H1 (cell line): ENCODE data around the gene CDCP1. TPM values are rescaled to one million over a fixed set of nuclear protein-coding genes. Genes with fewer than 3 reads are reported as not detected.

Experiments
- CTCF ChIA-PET: fragments of 300-600 bp; sonication (Branson Sonifier 250); formaldehyde crosslinking; loops from one replicate; lab custom pipeline; 2021; ENCODE audit not compliant: partially characterized antibody; lab: Charles Lee
- POLR2A ChIA-PET: fragments of 300-600 bp; sonication (Branson Sonifier 250); formaldehyde crosslinking; loops from one replicate; lab custom pipeline; 2021; ENCODE audit warnings: inconsistent platforms; ENCODE audit not compliant: partially characterized antibody; lab: Charles Lee
- DNase-seq, 2 experiments: peaks; one replicate each; pipeline versions ENCODE4 v3.0.0 to v3.0.0-alpha.2; 2010 to 2022; ENCODE audit warnings: low spot score in 2 of 2, low read depth in 1 of 2, mixed read lengths in 1 of 2
- FAIRE-seq: peaks from 2 replicates; lab custom pipeline; 2011; peaks lifted over from hg19 to GRCh38; lab: Jason Lieb, UNC
- H2AFZ ChIP-seq: 2 replicates; pipeline ENCODE4 v1.8.1; 2012; ENCODE audit warnings: low read length, inconsistent platforms
- H2AK5ac ChIP-seq: 2 replicates; pipeline ENCODE4 v1.6.1; 2013; ENCODE audit warnings: low read depth, low read length
- H2BK120ac ChIP-seq: replicated peaks from 2 replicates; pipeline ENCODE3; 2013; ENCODE audit warnings: low read depth, low read length, inconsistent platforms
- H2BK12ac ChIP-seq: 2 replicates; pipeline ENCODE4 v1.6.1; 2013; ENCODE audit warnings: low read depth, low read length
- H2BK15ac ChIP-seq: 2 replicates; pipeline ENCODE4 v1.6.1; 2013; ENCODE audit warnings: low read length
- H2BK20ac ChIP-seq: 2 replicates; pipeline ENCODE4 v1.6.1; 2013; ENCODE audit warnings: low read length
- H2BK5ac ChIP-seq: 2 replicates; pipeline ENCODE4 v1.6.1; 2013; ENCODE audit warnings: low read depth, low read length
- H3K14ac ChIP-seq: 2 replicates; pipeline ENCODE4 v1.6.1; 2013; ENCODE audit warnings: inconsistent platforms; ENCODE audit not compliant: insufficient read length
- H3K18ac ChIP-seq: 2 replicates; pipeline ENCODE4 v1.6.1; 2013; ENCODE audit warnings: low read length; ENCODE audit errors: extremely low read depth
- H3K23ac ChIP-seq: 2 replicates; pipeline ENCODE4 v1.6.1; 2013; ENCODE audit warnings: inconsistent platforms; ENCODE audit not compliant: insufficient read length
- H3K23me2 ChIP-seq: 2 replicates; pipeline ENCODE4 v1.6.1; 2013; ENCODE audit warnings: low read depth, low read length
- H3K27ac ChIP-seq: 2 replicates; pipeline ENCODE4 v1.6.1; 2011; ENCODE audit warnings: low read depth, low read length, inconsistent platforms
- H3K27me3 ChIP-seq, 4 experiments: replicated peaks in 1 of 4; 1 replicate in 1 of 4; 2 replicates in 3 of 4; pipeline versions ENCODE4 v1.6.1 to v1.8.1; 2011 to 2013; ENCODE audit warnings: low read length in 3 of 4, mild to moderate bottlenecking in 3 of 4, inconsistent platforms in 2 of 4, mixed read lengths in 2 of 4, moderate library complexity in 1 of 4; ENCODE audit not compliant: control insufficient read depth in 3 of 4, insufficient read depth in 3 of 4; ENCODE audit errors: extremely low read depth in 1 of 4
- H3K36me3 ChIP-seq, 4 experiments: 2 replicates each; pipeline versions ENCODE4 v1.6.1 to v1.8.1; 2011 to 2013; ENCODE audit warnings: mild to moderate bottlenecking in 4 of 4, low read length in 3 of 4, moderate library complexity in 2 of 4, control low read depth in 1 of 4, inconsistent platforms in 1 of 4; ENCODE audit not compliant: insufficient read depth in 4 of 4, control insufficient read depth in 2 of 4
- H3K4ac ChIP-seq: replicated peaks from 2 replicates; pipeline ENCODE3; 2013; ENCODE audit warnings: low read length, low read depth, mixed read lengths, inconsistent platforms; ENCODE audit not compliant: insufficient read length
- H3K4me1 ChIP-seq, 4 experiments: replicated peaks in 1 of 4; 1 replicate in 1 of 4; 2 replicates in 3 of 4; pipeline versions ENCODE4 v1.6.1 to v1.8.1; 2011 to 2013; ENCODE audit warnings: low read length in 3 of 4, inconsistent platforms in 2 of 4, mixed read lengths in 1 of 4; ENCODE audit not compliant: insufficient read depth in 4 of 4, control insufficient read depth in 3 of 4
- H3K4me2 ChIP-seq, 2 experiments: 2 replicates each; pipeline versions ENCODE4 v1.6.1 to v1.8.1; 2011 to 2013; ENCODE audit warnings: low read depth in 2 of 2, low read length in 2 of 2, control low read depth in 1 of 2, inconsistent platforms in 1 of 2, mild to moderate bottlenecking in 1 of 2; ENCODE audit not compliant: insufficient read depth in 1 of 2
- H3K4me3 ChIP-seq, 4 experiments: fragments of 200-600, 300-600 bp in 1 of 4; sonication (generic), shearing (Covaris generic), sonication (Bioruptor Twin) in 1 of 4; 2 replicates each; pipeline versions ENCODE4 v1.5.1 to v1.8.1; 2011 to 2016; ENCODE audit warnings: low read length in 4 of 4, low read depth in 3 of 4, control low read depth in 2 of 4, inconsistent platforms in 2 of 4, mild to moderate bottlenecking in 2 of 4, mixed read lengths in 1 of 4, moderate library complexity in 1 of 4; ENCODE audit not compliant: insufficient read depth in 2 of 4; ENCODE audit errors: extremely low read depth in 1 of 4
- H3K56ac ChIP-seq: replicated peaks from 2 replicates; pipeline ENCODE3; 2013; ENCODE audit warnings: low read depth, mild to moderate bottlenecking, mixed read lengths, low read length, inconsistent platforms; ENCODE audit not compliant: insufficient read length
- H3K79me1 ChIP-seq: 2 replicates; pipeline ENCODE4 v1.6.1; 2013; ENCODE audit warnings: low read depth, low read length, control low read depth
- H3K79me2 ChIP-seq, 2 experiments: 2 replicates each; pipeline versions ENCODE4 v1.6.1 to v1.8.1; 2012 to 2013; ENCODE audit warnings: low read length in 2 of 2, mild to moderate bottlenecking in 2 of 2, inconsistent platforms in 1 of 2; ENCODE audit not compliant: insufficient read depth in 2 of 2, control insufficient read depth in 1 of 2
- H3K9ac ChIP-seq, 4 experiments: replicated peaks in 1 of 4; 1 replicate in 1 of 4; 2 replicates in 3 of 4; pipeline versions ENCODE4 v1.6.1 to v1.8.1; 2011 to 2013; ENCODE audit warnings: low read depth in 3 of 4, low read length in 3 of 4, control low read depth in 2 of 4, mild to moderate bottlenecking in 2 of 4, moderate library complexity in 2 of 4, inconsistent platforms in 1 of 4; ENCODE audit errors: extremely low read depth in 1 of 4
- H3K9me3 ChIP-seq, 2 experiments: 2 replicates each; pipeline versions ENCODE4 v1.6.1 to v1.8.1; 2012 to 2013; ENCODE audit warnings: mild to moderate bottlenecking in 2 of 2, moderate library complexity in 2 of 2, control low read depth in 1 of 2, inconsistent platforms in 1 of 2, low read depth in 1 of 2, low read length in 1 of 2, mixed read lengths in 1 of 2; ENCODE audit not compliant: insufficient read depth in 2 of 2
- H4K20me1 ChIP-seq, 2 experiments: replicated peaks in 1 of 2; 2 replicates each; pipeline versions ENCODE3 to v1.8.1; 2011 to 2013; ENCODE audit warnings: inconsistent platforms in 2 of 2, low read length in 2 of 2, mild to moderate bottlenecking in 1 of 2; ENCODE audit not compliant: insufficient read depth in 2 of 2, control insufficient read depth in 1 of 2
- H4K5ac ChIP-seq: 2 replicates; pipeline ENCODE4 v1.6.1; 2013; ENCODE audit warnings: low read length, low read depth, mixed read lengths, inconsistent platforms; ENCODE audit not compliant: insufficient read length
- H4K8ac ChIP-seq: 2 replicates; pipeline ENCODE4 v1.8.0; 2013; ENCODE audit warnings: mild to moderate bottlenecking, moderate library complexity, low read length, inconsistent platforms; ENCODE audit not compliant: insufficient read depth; ENCODE audit errors: extremely low read depth
- H4K91ac ChIP-seq: replicated peaks from 2 replicates; pipeline ENCODE3; 2013; ENCODE audit warnings: low read length, mixed read lengths, inconsistent platforms; ENCODE audit not compliant: insufficient read length
- CREB1 ChIP-seq: IDR thresholded peaks from 2 replicates; pipeline ENCODE4 v1.6.1; 2012; ENCODE audit warnings: inconsistent platforms
- WGBS, 2 experiments: shearing (Covaris generic) in 1 of 2; methylation state at CpG; one replicate each; pipeline versions ENCODE4 v1.1.6 to v1.1.7; 2013 to 2015; ENCODE audit warnings: low lambda C conversion rate in 2 of 2, mixed read lengths in 2 of 2, inconsistent platforms in 1 of 2, low coverage in 1 of 2, missing lambda C conversion rate in 1 of 2; ENCODE audit not compliant: insufficient replicate concordance in 2 of 2, insufficient coverage in 1 of 2, insufficient read length in 1 of 2; ENCODE audit errors: extremely low coverage in 1 of 2, missing lambda C conversion rate in 1 of 2; 5-methylcytosine and 5-hydroxymethylcytosine counted together
- polyA plus RNA-seq, 7 experiments: library from polyadenylated mRNA; depleted of rRNA in 3 of 7; stranded (reverse) in 5 of 7; unstranded in 2 of 7; fragments of >200 nt in 5 of 7; fragments of 200-250 nt in 2 of 7; gene quantifications; 1 replicate in 5 of 7; 2 replicates in 1 of 7; 4 replicates in 1 of 7; pipeline versions ENCODE4 v1.2.1 to v1.2.3, GENCODE V29; 2011 to 2013; ENCODE audit warnings: missing spikeins in 2 of 7, mixed read lengths in 2 of 7
- total RNA-seq: library from RNA; stranded (reverse); fragmentation: NEBNext Ultra II Directional; extraction: Animal tissue kit (Norgen Biotek cat#: 25700); gene quantifications from 2 replicates; pipeline ENCODE4 v1.2.1, GENCODE V29; 2021
- TF ChIP-seq, protein P1 (sequence below), 3 experiments: IDR thresholded peaks; 1 replicate in 2 of 3; 2 replicates in 1 of 3; pipeline versions ENCODE4 v1.5.1 to v1.6.1; 2011; ENCODE audit warnings: low read length in 3 of 3, mild to moderate bottlenecking in 3 of 3, inconsistent platforms in 2 of 3, low read depth in 1 of 3, moderate library complexity in 1 of 3; ENCODE audit not compliant: insufficient read depth in 1 of 3; ENCODE audit errors: control extremely low read depth in 1 of 3

CDCP1 gene
- total and polyA plus RNA-seq, 2 of the 8 experiments (the other 6 are each of a cell fraction or from before 2014, with no cell fraction given) = 10.0 to 23.3 TPM

DNA sequence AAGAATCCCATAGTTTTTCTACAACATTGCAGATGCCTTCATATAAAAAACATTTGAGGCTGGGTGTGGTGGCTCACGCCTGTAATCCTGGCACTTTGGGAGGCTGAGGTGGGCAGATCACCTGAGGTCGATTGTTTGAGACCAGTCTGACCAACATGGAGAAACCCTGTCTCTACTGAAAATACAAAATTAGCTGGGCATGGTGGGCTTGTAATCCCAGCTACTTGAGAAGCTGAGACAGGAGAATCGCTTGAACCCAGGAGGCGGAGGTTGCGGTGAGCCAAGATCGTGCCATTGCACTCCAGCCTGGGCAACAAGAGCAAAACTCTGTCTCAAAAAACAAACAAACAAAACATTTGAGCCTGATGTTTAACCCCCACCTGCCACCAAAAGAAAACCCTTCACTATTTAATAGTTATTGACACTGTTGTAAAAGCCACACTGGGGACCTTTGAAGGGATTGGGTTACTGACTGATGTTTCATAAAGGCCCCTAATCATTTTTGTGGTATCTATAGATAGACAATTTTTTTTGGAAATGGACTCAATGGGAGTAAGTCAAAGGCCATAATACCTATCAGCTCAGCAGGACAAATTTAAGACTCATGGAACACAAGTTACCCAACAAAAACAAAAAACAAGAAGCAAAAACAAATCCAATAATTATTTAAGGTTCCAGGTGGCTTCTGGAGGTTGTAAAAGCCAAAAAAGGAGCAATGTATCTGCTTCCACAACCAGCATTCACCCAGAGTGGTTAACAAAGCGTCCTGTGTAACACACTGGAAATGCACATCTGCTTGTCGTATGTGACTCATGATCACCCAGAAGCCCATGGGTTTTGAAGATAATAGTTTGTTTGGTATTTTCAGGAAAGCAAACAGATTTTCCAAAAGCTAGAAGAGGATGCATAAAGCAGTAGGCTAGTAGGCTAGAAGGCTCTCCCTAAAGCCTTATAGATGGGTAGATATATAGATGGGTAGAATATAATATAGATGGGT is 41.2 kb downstream of the CDCP1 start:
- no peak overlapping the region for H3K18ac ChIP-seq
- no peak overlapping the region for H3K9ac ChIP-seq
- H3K4me3 ChIP-seq = no peak overlapping the region
- POLR2A ChIA-PET = no interaction called here
- H3K56ac ChIP-seq = no peak overlapping the region
- H2BK120ac ChIP-seq = no peak overlapping the region
- H4K8ac ChIP-seq = no peak overlapping the region
- H3K27ac ChIP-seq = no peak overlapping the region
- H2AFZ ChIP-seq = no peak overlapping the region
- H4K5ac ChIP-seq = no peak overlapping the region
- no peaks in the 10 kb centered on the region; a peak in 1 of 7 replicates for H3K27me3 ChIP-seq
- no peak overlapping the region for H2BK12ac ChIP-seq
- no peak overlapping the region for H3K14ac ChIP-seq
- no peak overlapping the region for H2AK5ac ChIP-seq
- FAIRE-seq (no peak), DNase-seq (no peak)
- H4K20me1 ChIP-seq = no peaks in the 10 kb centered on the region
- no peaks in the 10 kb centered on the region for H3K23me2 ChIP-seq
- no peak overlapping the region for H3K23ac ChIP-seq
- H3K9me3 ChIP-seq = no peaks in the 10 kb centered on the region
- H2BK5ac ChIP-seq = no peak overlapping the region
- no peak overlapping the region for H2BK20ac ChIP-seq
- H3K79me1 ChIP-seq = no peaks in the 10 kb centered on the region
- WGBS, 2 experiments = 96% methylated on average over 8 of the region's 8 CpGs; no CpG with 5 or more reads in 1 of the 2 experiments
- peaks cover 2 to 11% (median 4%) of the 10 kb centered on the region in 4 experiments; a peak in 6 of 8 replicates for H3K36me3 ChIP-seq
- no peak overlapping the region for H2BK15ac ChIP-seq
- CTCF ChIA-PET = interaction anchor here (1.2 kb wide), 1 partner anchor 105 kb away, joined by 3 read pairs; no protein-coding TSS in a partner anchor
- no peak overlapping the region for H4K91ac ChIP-seq
- no peaks in the 10 kb centered on the region for H3K4me1 ChIP-seq
- TF ChIP-seq, protein P1, sequence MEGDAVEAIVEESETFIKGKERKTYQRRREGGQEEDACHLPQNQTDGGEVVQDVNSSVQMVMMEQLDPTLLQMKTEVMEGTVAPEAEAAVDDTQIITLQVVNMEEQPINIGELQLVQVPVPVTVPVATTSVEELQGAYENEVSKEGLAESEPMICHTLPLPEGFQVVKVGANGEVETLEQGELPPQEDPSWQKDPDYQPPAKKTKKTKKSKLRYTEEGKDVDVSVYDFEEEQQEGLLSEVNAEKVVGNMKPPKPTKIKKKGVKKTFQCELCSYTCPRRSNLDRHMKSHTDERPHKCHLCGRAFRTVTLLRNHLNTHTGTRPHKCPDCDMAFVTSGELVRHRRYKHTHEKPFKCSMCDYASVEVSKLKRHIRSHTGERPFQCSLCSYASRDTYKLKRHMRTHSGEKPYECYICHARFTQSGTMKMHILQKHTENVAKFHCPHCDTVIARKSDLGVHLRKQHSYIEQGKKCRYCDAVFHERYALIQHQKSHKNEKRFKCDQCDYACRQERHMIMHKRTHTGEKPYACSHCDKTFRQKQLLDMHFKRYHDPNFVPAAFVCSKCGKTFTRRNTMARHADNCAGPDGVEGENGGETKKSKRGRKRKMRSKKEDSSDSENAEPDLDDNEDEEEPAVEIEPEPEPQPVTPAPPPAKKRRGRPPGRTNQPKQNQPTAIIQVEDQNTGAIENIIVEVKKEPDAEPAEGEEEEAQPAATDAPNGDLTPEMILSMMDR (IDR thresholded peaks at IDR 0.05; ENCODE audit: control extremely low read depth in 1 of 3, insufficient read depth in 1 of 3, low read depth in 1 of 3, low read length in 3 of 3) = no peak
- no peak for TF ChIP-seq CREB1
- H3K4ac ChIP-seq = no peak overlapping the region
- no peaks in the 10 kb centered on the region for H3K79me2 ChIP-seq
- no peak overlapping the region for H3K4me2 ChIP-seq
